Smooth muscle cell (in vitro differentiated cells): Measurements from ENCODE around the gene PRKD2. TPM values are rescaled to one million over a fixed set of nuclear protein-coding genes. Genes with fewer than 3 reads are reported as not detected.

Source experiments
- DNase-seq: peaks from one replicate; lab custom pipeline; 2025; ENCODE audit not compliant: unreplicated experiment; lab: John Stamatoyannopoulos, UW
- H2AFZ ChIP-seq: fragments of 200-600 bp; sonication (generic); 2 replicates; pipeline ENCODE4 v1.6.0; 2016; ENCODE audit warnings: antibody characterized with exemption, low read depth, mild to moderate bottlenecking
- H3F3A ChIP-seq: fragments of 200-600 bp; sonication (generic); 2 replicates; pipeline ENCODE4 v1.6.0; 2017; ENCODE audit warnings: antibody characterized with exemption, low read depth
- H3K27ac ChIP-seq: fragments of 200-600 bp; sonication (generic); 2 replicates; pipeline ENCODE4 v1.5.1; 2016; ENCODE audit warnings: low read depth, mild to moderate bottlenecking
- H3K27me3 ChIP-seq: fragments of 200-600 bp; sonication (generic); 2 replicates; pipeline ENCODE4 v1.6.1; 2016; ENCODE audit warnings: low read depth, mild to moderate bottlenecking
- H3K36me3 ChIP-seq: fragments of 200-600 bp; sonication (generic); 2 replicates; pipeline ENCODE4 v1.5.1; 2016; ENCODE audit warnings: low read depth
- H3K4me1 ChIP-seq: fragments of 200-600 bp; sonication (generic); 2 replicates; pipeline ENCODE4 v1.5.1; 2016; ENCODE audit warnings: low read depth
- H3K4me2 ChIP-seq: fragments of 200-600 bp; sonication (generic); 2 replicates; pipeline ENCODE4 v1.6.0; 2016; ENCODE audit warnings: mild to moderate bottlenecking
- H3K4me3 ChIP-seq: fragments of 200-600 bp; sonication (generic); 2 replicates; pipeline ENCODE4 v1.5.1; 2016; ENCODE audit warnings: mild to moderate bottlenecking
- H3K79me2 ChIP-seq: fragments of 200-600 bp; sonication (generic); 2 replicates; pipeline ENCODE4 v1.6.0; 2016; ENCODE audit warnings: low read depth, mild to moderate bottlenecking
- H3K9ac ChIP-seq: fragments of 200-600 bp; sonication (generic); 2 replicates; pipeline ENCODE4 v1.6.0; 2016; ENCODE audit warnings: low read depth
- H3K9me3 ChIP-seq: fragments of 200-600 bp; sonication (generic); replicated peaks from 2 replicates; pipeline ENCODE4 v1.5.1; 2016; ENCODE audit warnings: low read depth
- H4K20me1 ChIP-seq: fragments of 200-600 bp; sonication (generic); 2 replicates; pipeline ENCODE4 v1.6.0; 2016; ENCODE audit warnings: low read depth
- WGBS: methylation state at CpG from one replicate; pipeline ENCODE4 v1.1.7; 2016; ENCODE audit warnings: low lambda C conversion rate; 5-methylcytosine and 5-hydroxymethylcytosine counted together
- polyA plus RNA-seq: library from polyadenylated mRNA; unstranded; fragments of >200 nt; fragmentation: Nextera tagmentation; extraction: Ambion mirVana; gene quantifications from 2 replicates; pipeline ENCODE4 v1.2.1, GENCODE V29; 2016
- total RNA-seq: library from RNA; depleted of rRNA; stranded (reverse); fragments of >200 nt; gene quantifications from 2 replicates; pipeline ENCODE4 v1.2.3, GENCODE V29; 2014
- TF ChIP-seq, protein P1 (sequence below): fragments of 200-600 bp; sonication (generic); IDR thresholded peaks from 2 replicates; pipeline ENCODE4 v1.5.1; 2017; ENCODE audit warnings: borderline replicate concordance, mild to moderate bottlenecking, antibody characterized with exemption; ENCODE audit not compliant: insufficient read depth, poor library complexity, severe bottlenecking

PRKD2 gene
- total and polyA plus RNA-seq, 2 experiments from 2014 or later: 24.2 to 34.6 TPM

- H2AFZ ChIP-seq: no peak overlapping the region
- peaks cover 13% of the 10 kb centered on the region for H3K27me3 ChIP-seq
- H3K79me2 ChIP-seq: no peaks in the 10 kb centered on the region
- H3K4me2 ChIP-seq: no peak overlapping the region
- H3K36me3 ChIP-seq: no peaks in the 10 kb centered on the region
- H4K20me1 ChIP-seq: no peaks in the 10 kb centered on the region
- TF ChIP-seq, protein P1, sequence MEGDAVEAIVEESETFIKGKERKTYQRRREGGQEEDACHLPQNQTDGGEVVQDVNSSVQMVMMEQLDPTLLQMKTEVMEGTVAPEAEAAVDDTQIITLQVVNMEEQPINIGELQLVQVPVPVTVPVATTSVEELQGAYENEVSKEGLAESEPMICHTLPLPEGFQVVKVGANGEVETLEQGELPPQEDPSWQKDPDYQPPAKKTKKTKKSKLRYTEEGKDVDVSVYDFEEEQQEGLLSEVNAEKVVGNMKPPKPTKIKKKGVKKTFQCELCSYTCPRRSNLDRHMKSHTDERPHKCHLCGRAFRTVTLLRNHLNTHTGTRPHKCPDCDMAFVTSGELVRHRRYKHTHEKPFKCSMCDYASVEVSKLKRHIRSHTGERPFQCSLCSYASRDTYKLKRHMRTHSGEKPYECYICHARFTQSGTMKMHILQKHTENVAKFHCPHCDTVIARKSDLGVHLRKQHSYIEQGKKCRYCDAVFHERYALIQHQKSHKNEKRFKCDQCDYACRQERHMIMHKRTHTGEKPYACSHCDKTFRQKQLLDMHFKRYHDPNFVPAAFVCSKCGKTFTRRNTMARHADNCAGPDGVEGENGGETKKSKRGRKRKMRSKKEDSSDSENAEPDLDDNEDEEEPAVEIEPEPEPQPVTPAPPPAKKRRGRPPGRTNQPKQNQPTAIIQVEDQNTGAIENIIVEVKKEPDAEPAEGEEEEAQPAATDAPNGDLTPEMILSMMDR: no peak
- H3K27ac ChIP-seq: no peak overlapping the region
- peaks cover 12% of the 10 kb centered on the region for H3F3A ChIP-seq
- H3K9me3 ChIP-seq: no peaks in the 10 kb centered on the region
- no peak overlapping the region for H3K9ac ChIP-seq
- WGBS: 80% methylated on average over 14 of the region's 14 CpGs
- no peak for DNase-seq
- H3K4me3 ChIP-seq: no peak overlapping the region
- no peaks in the 10 kb centered on the region for H3K4me1 ChIP-seq
These were observed 79.7 kb downstream of the PRKD2 start for GRCh38 chr19:46637224-46637623.

GRCh38 chr19:46635920-46636761 lies 80.8 kb downstream of the PRKD2 start, which contains the start of gene GNG8:
GNG8 (minus strand) TSS chr19:46636202; CDS start chr19:46634682, 1,520 bp downstream.
- Histone ChIP-seq H3F3A (peaks cover 12% of the 10 kb centered on the region), H3K9ac (no peak within 1 kb of the TSS), H3K79me2 (no peaks in the 10 kb centered on the region), H3K9me3 (no peaks in the 10 kb centered on the region), H3K4me2 (peak within 1 kb of the TSS; percentile 86), H3K4me3 (no peak within 1 kb of the TSS), H4K20me1 (no peaks in the 10 kb centered on the region), H2AFZ (no peak within 1 kb of the TSS), H3K4me1 (peaks cover 6% of the 10 kb centered on the region), H3K27me3 (peaks cover 13% of the 10 kb centered on the region), H3K27ac (no peak within 1 kb of the TSS), H3K36me3 (no peaks in the 10 kb centered on the region)
- WGBS: 35% methylated on average over 16 of the region's 34 CpGs
- TF ChIP-seq, protein P1: no peak
- DNase-seq: no peak

- peaks cover 8% of the 10 kb centered on the region for H3F3A ChIP-seq
- TF ChIP-seq, protein P1: no peak
- H3K36me3 ChIP-seq: no peaks in the 10 kb centered on the region
- no peak overlapping the region for H2AFZ ChIP-seq
- WGBS: 8% methylated on average over 6 of the region's 23 CpGs
- no peak for DNase-seq
- peak overlapping the region; percentile 86 for H3K4me2 ChIP-seq
- H3K79me2 ChIP-seq: no peaks in the 10 kb centered on the region
- no peak overlapping the region for H3K9ac ChIP-seq
- H4K20me1 ChIP-seq: no peaks in the 10 kb centered on the region
- peak overlapping the region; percentile 52 for H3K4me3 ChIP-seq
- H3K27me3 ChIP-seq: peaks cover 13% of the 10 kb centered on the region
- H3K27ac ChIP-seq: no peak overlapping the region
- peaks cover 12% of the 10 kb centered on the region for H3K4me1 ChIP-seq
- H3K9me3 ChIP-seq: no peaks in the 10 kb centered on the region
These were observed 82.2 kb downstream of the PRKD2 start for GRCh38 chr19:46634656-46635218.
